Measurements from ENCODE around the gene LIFR. TPM values are rescaled to one million over a fixed set of nuclear protein-coding genes. Genes with fewer than 3 reads are reported as not detected.

LIFR gene
- total RNA-seq, 1 experiment from 2014 or later: 3.7 TPM

DNA sequence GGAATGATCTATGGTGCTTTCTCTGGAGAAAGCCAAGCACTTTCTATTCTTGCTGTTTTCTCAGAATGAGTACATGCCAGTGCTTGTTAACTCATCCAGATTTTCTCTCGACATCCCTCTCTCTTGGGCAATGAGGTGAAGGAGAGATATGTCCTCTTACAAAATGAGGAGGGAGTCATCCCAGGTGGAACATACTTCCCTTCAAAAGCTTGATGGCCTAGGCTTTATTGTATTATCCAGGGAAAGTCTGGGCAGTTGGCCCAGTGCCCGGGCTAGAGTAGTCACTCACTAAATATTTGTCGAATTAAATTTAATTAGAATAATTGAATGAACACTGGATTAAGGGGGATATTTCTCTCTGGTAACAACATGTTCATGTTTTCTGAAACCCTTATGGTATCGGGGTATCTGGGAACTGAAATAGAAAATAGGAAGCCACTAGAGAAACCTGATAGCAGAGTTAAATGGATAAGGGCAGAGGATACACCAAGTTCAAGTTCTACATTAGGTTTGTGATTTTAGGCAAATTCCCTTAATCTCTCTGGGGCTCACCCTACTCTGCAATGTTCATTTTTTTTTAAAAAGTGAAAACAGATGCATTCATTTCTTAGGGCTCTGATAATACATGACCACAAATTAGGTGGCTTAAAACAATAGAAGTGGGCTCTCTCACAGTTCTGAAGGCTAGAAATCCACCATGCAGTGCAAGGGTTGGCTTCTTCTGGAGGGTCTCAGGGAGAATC lies 99.6 kb downstream of the LIFR start:
- H3K27ac Mint-ChIP-seq (ENCODE audit: low read depth, unreplicated experiment): no peak overlapping the region
- peak; percentile 79 for DNase-seq (ENCODE audit: unreplicated experiment)
- BruUV-seq (replicated peaks): no TSS peak
- no peak overlapping the region for H3K4me3 Mint-ChIP-seq (ENCODE audit: unreplicated experiment)
- CTCF ChIA-PET: interaction anchor here (0.6 to 2.3 kb wide), 6 partner anchors 10 to 352 kb away, joined by 3 to 8 read pairs (median 4); no protein-coding TSS in a partner anchor
- intact Hi-C loops (cut with micrococcal nuclease): no loop called here
- TF ChIP-seq, protein P1, sequence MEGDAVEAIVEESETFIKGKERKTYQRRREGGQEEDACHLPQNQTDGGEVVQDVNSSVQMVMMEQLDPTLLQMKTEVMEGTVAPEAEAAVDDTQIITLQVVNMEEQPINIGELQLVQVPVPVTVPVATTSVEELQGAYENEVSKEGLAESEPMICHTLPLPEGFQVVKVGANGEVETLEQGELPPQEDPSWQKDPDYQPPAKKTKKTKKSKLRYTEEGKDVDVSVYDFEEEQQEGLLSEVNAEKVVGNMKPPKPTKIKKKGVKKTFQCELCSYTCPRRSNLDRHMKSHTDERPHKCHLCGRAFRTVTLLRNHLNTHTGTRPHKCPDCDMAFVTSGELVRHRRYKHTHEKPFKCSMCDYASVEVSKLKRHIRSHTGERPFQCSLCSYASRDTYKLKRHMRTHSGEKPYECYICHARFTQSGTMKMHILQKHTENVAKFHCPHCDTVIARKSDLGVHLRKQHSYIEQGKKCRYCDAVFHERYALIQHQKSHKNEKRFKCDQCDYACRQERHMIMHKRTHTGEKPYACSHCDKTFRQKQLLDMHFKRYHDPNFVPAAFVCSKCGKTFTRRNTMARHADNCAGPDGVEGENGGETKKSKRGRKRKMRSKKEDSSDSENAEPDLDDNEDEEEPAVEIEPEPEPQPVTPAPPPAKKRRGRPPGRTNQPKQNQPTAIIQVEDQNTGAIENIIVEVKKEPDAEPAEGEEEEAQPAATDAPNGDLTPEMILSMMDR (IDR thresholded peaks at IDR 0.05; ENCODE audit: unreplicated experiment): no peak
- H3K36me3 Mint-ChIP-seq (ENCODE audit: insufficient read depth, unreplicated experiment): peaks cover 12% of the 10 kb centered on the region
- no peaks in the 10 kb centered on the region for H3K27me3 Mint-ChIP-seq (ENCODE audit: insufficient read depth, unreplicated experiment)
- H3K4me1 Mint-ChIP-seq (ENCODE audit: insufficient read depth, unreplicated experiment): no peaks in the 10 kb centered on the region
- POLR2A ChIA-PET: interaction anchor here (1.5 to 1.9 kb wide), 2 partner anchors 10 to 12 kb away, joined by 4 to 7 read pairs; no protein-coding TSS in a partner anchor
- H3K9me3 Mint-ChIP-seq (ENCODE audit: unreplicated experiment): no peaks in the 10 kb centered on the region

DNA sequence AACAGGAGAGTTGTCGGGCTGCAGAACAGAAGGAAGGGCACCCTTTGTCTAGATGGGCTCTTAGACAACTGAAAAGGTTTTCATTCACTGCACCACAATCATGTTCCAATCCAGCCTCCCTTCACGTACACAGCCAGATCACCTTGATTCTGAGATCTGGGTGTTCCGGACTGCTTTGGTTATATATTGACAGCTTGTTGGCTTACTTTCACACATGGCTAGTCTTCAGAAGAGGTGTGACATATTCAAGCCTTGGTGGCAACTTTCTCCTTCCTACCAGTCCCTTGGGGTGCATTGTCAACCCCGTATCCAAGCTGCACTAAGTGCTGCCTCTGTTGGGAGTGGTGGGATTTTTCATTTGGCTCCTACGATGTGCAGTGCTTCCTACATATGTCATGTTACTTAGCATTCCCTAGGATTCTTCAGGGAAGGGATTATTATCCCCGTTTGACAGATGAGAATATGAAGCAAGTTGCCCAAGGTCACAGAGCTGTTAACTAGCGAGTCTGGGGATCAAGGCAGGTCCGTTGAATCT lies 100.6 kb downstream of the LIFR start:
- Mint-ChIP-seq H3K9me3 (ENCODE audit: unreplicated experiment) (no peaks in the 10 kb centered on the region), H3K36me3 (ENCODE audit: insufficient read depth, unreplicated experiment) (peaks cover 19% of the 10 kb centered on the region), H3K27me3 (ENCODE audit: insufficient read depth, unreplicated experiment) (no peaks in the 10 kb centered on the region), H3K27ac (ENCODE audit: low read depth, unreplicated experiment) (no peak overlapping the region), H3K4me3 (ENCODE audit: unreplicated experiment) (no peak overlapping the region), H3K4me1 (ENCODE audit: insufficient read depth, unreplicated experiment) (no peaks in the 10 kb centered on the region)
- BruUV-seq (replicated peaks): no TSS peak
- no peak for DNase-seq (ENCODE audit: unreplicated experiment)
- intact Hi-C loops (cut with micrococcal nuclease): no loop called here
- POLR2A ChIA-PET: interaction anchor here (0.5 to 1.9 kb wide), 4 partner anchors 9 to 361 kb away, joined by 3 to 7 read pairs (median 4); no protein-coding TSS in a partner anchor
- TF ChIP-seq, protein P1 (IDR thresholded peaks at IDR 0.05; ENCODE audit: unreplicated experiment): no peak
- CTCF ChIA-PET: interaction anchor here (0.7 to 2.3 kb wide), 5 partner anchors 10 to 353 kb away, joined by 3 to 8 read pairs (median 5); no protein-coding TSS in a partner anchor

DNA sequence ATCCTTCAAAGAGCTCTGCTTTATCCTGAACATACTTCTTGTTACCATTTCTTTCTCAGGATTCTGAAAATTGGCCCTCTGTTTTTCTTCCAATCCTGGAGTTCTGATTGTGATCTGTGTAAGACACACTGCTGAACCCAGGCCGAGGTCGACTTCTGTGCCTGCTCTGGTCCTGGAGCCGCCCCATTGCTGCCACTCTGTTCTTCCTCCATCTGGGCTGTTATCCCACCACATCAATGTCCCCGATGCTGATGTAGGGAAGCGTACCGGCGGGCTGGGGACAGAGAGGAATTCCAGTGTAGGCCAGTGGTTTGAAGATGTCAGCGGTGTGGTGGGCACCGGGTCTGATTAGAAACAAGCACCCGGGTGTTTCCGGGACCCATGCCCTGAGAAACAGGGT lies 102.5 kb downstream of the LIFR start:
- BruUV-seq (replicated peaks): no TSS peak
- no peaks in the 10 kb centered on the region for H3K27me3 Mint-ChIP-seq (ENCODE audit: insufficient read depth, unreplicated experiment)
- peaks cover 23% of the 10 kb centered on the region for H3K36me3 Mint-ChIP-seq (ENCODE audit: insufficient read depth, unreplicated experiment)
- DNase-seq (ENCODE audit: unreplicated experiment): no peak
- H3K4me3 Mint-ChIP-seq (ENCODE audit: unreplicated experiment): no peak overlapping the region
- no peaks in the 10 kb centered on the region for H3K9me3 Mint-ChIP-seq (ENCODE audit: unreplicated experiment)
- CTCF ChIA-PET: interaction anchor here (0.7 to 4.4 kb wide), 7 partner anchors 9 to 468 kb away, joined by 3 to 18 read pairs (median 3); no protein-coding TSS in a partner anchor
- H3K4me1 Mint-ChIP-seq (ENCODE audit: insufficient read depth, unreplicated experiment): no peaks in the 10 kb centered on the region
- no peak overlapping the region for H3K27ac Mint-ChIP-seq (ENCODE audit: low read depth, unreplicated experiment)
- TF ChIP-seq, protein P1 (IDR thresholded peaks at IDR 0.05; ENCODE audit: unreplicated experiment): no peak
- intact Hi-C loops (cut with micrococcal nuclease): no loop called here
- POLR2A ChIA-PET: no interaction called here

DNA sequence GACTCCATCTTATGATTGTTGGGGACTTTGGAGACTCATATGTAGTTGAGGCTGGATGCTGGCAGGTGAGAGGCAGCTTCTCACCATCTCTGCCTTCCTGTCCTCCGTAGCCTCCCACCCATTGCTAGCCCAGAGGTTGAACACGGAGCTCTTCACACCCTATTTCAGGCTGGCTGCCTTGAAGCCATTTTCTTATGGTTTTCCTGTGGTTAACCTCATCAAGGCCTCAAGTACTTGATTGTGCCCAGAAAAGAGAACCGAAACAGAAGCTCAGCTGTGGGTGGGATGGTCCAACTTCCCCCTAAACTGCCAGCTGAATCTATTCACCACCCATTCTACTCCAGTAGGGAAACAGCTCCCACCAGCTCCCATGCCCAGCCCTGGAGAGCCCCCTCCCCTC lies 102.9 kb downstream of the LIFR start:
- Mint-ChIP-seq H3K9me3 (ENCODE audit: unreplicated experiment) (no peaks in the 10 kb centered on the region), H3K4me3 (ENCODE audit: unreplicated experiment) (no peak overlapping the region), H3K27me3 (ENCODE audit: insufficient read depth, unreplicated experiment) (no peaks in the 10 kb centered on the region), H3K4me1 (ENCODE audit: insufficient read depth, unreplicated experiment) (no peaks in the 10 kb centered on the region), H3K36me3 (ENCODE audit: insufficient read depth, unreplicated experiment) (peaks cover 26% of the 10 kb centered on the region), H3K27ac (ENCODE audit: low read depth, unreplicated experiment) (no peak overlapping the region)
- DNase-seq (ENCODE audit: unreplicated experiment): no peak
- TF ChIP-seq, protein P1 (IDR thresholded peaks at IDR 0.05; ENCODE audit: unreplicated experiment): no peak
- CTCF ChIA-PET: interaction anchor here (0.7 to 4.4 kb wide), 6 partner anchors 8 to 468 kb away, joined by 3 to 18 read pairs (median 3); no protein-coding TSS in a partner anchor
- intact Hi-C loops (cut with micrococcal nuclease): no loop called here
- BruUV-seq (replicated peaks): no TSS peak
- POLR2A ChIA-PET: interaction anchor here (1.5 kb wide), 1 partner anchor 31 kb away, joined by 4 read pairs; no protein-coding TSS in a partner anchor

All from MCF 10A (cell line).